HuH-7 (cell line): ENCODE measurements around the gene HLTF.

ENCODE experiments used
- DNase-seq: peaks from one replicate; pipeline ENCODE4 v3.0.0; 2011; ENCODE audit warnings: low spot score

HLTF gene

GRCh38 chr3:149085828-149086231 is 503 bp downstream of the HLTF start:
- DNase-seq, result no peak

- DNase-seq, result no peak
Measured at GRCh38 chr3:149081772-149082171, 4.6 kb downstream of the HLTF start.

GRCh38 chr3:149080699-149081091 is 5.6 kb downstream of the HLTF start:
- DNase-seq, result no peak

GRCh38 chr3:149080011-149080698 is 6.2 kb downstream of the HLTF start:
- DNase-seq, result no peak

GRCh38 chr3:149077628-149078027 is 8.7 kb downstream of the HLTF start:
- DNase-seq, result no peak

GRCh38 chr3:149067883-149068282 is 18.4 kb downstream of the HLTF start:
- no peak for DNase-seq

- no peak for DNase-seq
Measured at GRCh38 chr3:149061776-149062175, 24.6 kb downstream of the HLTF start.

GRCh38 chr3:149058602-149059001 is 27.7 kb downstream of the HLTF start:
- no peak for DNase-seq

GRCh38 chr3:149058198-149058597 is 28.1 kb downstream of the HLTF start:
- no peak for DNase-seq

GRCh38 chr3:149055575-149055974 is 30.8 kb downstream of the HLTF start:
- no peak for DNase-seq

- no peak for DNase-seq
Measured at GRCh38 chr3:149044339-149045083, 41.8 kb downstream of the HLTF start.

- no peak for DNase-seq
Measured at GRCh38 chr3:149042789-149043386, 43.4 kb downstream of the HLTF start.

- DNase-seq, result no peak
Measured at GRCh38 chr3:149038322-149038721, 48.0 kb downstream of the HLTF start.

GRCh38 chr3:149037684-149038083 is 48.6 kb downstream of the HLTF start:
- no peak for DNase-seq

- no peak for DNase-seq
Measured at GRCh38 chr3:149031096-149031495, 55.2 kb downstream of the HLTF start.

- no peak for DNase-seq
Measured at GRCh38 chr3:149026718-149027117, 59.6 kb downstream of the HLTF start.

- DNase-seq, result no peak
Measured at GRCh38 chr3:149023951-149024350, 62.4 kb downstream of the HLTF start.

GRCh38 chr3:149021830-149022229 is 64.5 kb downstream of the HLTF start:
- DNase-seq, result no peak

GRCh38 chr3:149020839-149021252 is 65.5 kb downstream of the HLTF start:
- no peak for DNase-seq

GRCh38 chr3:149020196-149020838 is 66.0 kb downstream of the HLTF start:
- no peak for DNase-seq

GRCh38 chr3:149019580-149019979 is 66.8 kb downstream of the HLTF start:
- no peak for DNase-seq

GRCh38 chr3:149018247-149018646 is 68.1 kb downstream of the HLTF start:
- DNase-seq, result no peak
